NCI-H345 (cell line): ENCODE data around the gene OXCT2.
"Not testable (repeated sequence)": the region's sequence is repeated elsewhere in the genome, so short reads cannot be mapped to it uniquely, and the experiment has no call there.

ENCODE experiments used
- DNase-seq: peaks from one replicate; lab custom pipeline; 2025; lab: John Stamatoyannopoulos, UW

Gene OXCT2

DNA sequence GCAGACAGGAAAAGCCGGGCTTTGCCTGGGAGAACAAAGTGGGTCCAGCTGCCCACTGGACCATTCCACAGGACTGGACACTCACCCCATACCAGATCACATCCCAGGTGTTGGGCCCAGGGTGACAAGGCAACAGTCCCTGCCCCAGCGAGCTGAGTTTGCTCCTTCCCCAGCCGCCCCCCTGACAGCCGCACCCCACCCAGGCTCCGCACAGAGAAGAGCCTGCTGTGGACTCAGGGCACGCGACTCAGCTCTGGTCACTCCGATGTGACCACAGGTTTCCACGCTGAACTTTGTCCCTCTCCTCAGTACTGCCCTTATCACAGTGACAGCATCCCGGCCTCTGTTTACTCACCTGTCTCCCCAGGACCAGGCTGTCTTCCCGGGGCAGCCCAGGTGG is 16.3 kb upstream of the OXCT2 start:
- no peak for DNase-seq

DNA sequence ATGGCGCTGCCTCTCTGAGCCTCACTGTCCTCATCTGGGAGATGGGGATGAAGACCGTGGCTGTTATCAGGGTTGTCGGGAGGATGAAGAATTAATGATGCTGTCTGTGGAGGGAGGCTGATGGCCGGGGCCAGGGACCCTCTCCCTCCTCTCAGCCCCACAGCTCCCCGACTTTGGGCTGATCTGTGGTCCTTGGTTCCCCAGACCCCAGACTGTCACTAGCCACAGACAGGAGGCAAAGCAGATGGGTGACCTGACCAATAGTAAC is 15.9 kb upstream of the OXCT2 start:
- DNase-seq, result not testable (repeated sequence)

GRCh38 chr1:39786303-39787107 is 15.4 kb upstream of the OXCT2 start:
- DNase-seq, result not testable (repeated sequence)

DNA sequence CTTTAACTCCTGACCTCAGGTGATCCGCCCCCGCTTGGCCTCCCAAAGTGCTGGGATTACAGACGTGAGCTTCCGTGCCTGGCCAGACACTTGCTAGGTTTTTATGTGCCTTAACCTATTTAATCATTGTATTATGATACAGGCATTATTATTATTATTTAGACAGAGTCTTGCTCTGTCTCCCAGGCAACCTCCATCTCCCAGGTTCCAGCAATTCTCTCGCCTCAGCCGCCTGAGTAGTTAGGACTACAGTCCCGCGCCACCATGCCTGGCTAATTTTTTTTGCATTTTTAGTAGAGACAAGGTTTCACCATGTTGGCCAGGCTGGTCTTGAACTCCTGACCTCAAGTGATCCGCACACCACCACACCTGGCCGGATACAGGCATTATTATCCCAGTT is 11.5 kb upstream of the OXCT2 start:
- DNase-seq, result not testable (repeated sequence)

GRCh38 chr1:39782103-39782502 is 11.0 kb upstream of the OXCT2 start:
- DNase-seq, result no peak

DNA sequence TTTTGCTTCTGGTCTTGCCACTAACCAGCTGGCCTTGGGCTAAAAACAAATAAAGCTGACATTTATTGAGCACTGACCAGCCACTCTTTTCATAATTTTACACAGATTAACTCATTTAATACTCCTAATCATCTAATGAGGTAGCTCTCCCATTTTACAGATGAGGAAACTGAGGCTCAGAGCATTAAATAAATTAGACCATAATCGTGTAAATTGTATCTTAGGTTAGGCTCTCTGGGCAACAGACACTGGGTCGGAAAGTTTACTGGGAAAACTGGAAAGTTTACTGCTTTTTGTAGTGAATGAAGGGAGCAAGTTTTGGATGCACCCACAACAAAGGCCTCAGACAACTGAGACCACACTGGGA is 10.2 kb upstream of the OXCT2 start:
- DNase-seq, result no peak

DNA sequence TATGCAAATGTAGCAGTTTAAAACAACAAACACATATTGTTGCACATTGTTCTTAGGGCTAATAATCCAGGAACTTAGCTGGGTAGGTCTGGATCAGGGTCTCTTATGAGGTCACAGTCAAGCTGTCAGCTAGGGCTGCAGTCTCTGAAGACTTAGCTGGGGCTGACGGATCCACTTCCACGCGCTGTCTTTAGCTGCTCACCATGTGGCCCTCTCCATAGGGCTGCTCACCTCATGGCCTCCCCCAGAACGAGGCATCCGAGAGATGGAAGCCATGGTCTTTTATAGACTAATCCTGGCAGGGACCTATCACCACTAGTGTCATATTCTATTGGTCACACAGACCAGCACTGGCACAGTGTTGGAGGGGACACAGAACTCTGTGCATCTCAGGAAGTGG is 8.7 kb upstream of the OXCT2 start:
- DNase-seq, result no peak

- DNase-seq, result no peak
Measured at GRCh38 chr1:39779137-39779536, 8.0 kb upstream of the OXCT2 start.

DNA sequence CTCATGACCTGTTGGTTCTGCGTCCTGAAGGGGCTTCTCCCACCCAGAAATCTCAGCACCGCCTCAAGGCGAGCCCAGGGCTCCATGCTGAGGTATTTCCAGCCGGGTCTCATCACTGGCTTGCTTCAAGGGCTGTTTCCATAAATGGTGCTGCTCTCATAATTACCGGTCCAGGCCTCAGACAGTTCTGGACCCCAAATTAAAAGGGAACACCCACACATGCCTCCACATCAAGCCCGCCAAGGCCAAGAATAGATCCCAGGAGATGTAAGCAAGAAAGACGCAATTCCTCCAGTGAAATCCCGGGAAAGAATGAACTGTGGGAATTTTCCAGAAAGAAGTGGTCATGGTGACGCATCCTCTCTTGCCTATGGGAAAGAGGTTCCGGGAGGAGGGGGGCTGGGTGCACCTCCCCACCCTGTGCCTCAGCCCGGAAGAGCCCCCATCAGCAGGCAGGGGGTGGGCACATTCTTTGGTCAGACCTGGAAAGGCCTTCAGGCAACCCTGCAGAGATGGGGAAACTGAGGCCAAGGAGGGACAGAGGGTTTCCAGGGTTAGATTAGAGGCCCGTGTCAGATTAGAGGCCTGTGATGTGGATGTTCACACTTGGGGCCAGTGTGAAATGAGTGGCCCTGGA is 7.4 kb upstream of the OXCT2 start:
- DNase-seq, result not testable (repeated sequence)

- not testable (repeated sequence) for DNase-seq
Measured at GRCh38 chr1:39777896-39778295, 6.7 kb upstream of the OXCT2 start.

DNA sequence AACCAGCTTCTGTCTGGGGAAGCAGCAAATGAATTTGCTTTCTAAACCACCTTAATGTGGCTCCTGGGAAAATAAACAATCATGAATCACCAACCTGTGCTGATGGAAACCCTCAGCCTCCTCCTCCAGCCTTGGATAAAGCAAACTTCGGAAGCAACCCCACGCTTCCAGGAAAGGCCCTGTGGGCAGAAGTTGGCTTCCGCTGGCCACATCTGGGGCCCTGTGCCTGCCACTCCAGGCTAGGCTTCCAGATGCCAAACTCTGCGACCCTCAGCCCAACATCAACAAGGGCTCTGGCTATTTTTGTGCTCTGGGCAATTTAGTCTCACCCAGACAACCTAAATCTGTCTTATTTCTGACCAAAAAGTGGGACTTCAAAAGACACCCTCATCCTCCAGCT is 6.2 kb upstream of the OXCT2 start:
- no peak for DNase-seq

- no peak for DNase-seq
Measured at GRCh38 chr1:39776886-39777285, 5.7 kb upstream of the OXCT2 start.

DNA sequence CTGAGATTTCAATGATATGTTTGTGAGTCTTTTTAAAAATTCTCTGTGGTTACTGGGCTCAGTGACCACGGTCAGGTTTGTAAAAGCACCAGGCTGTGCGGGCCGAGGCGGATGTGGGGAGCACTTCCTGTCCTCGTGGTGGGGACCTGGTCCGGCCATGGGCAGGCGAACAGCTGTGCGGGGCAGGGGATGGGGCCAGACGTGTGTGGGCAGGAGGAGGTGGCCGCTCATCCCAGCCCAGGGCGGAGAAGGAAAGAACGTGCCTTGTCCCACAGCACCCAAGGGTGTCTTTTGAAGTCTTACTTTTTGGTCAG is 5.2 kb upstream of the OXCT2 start:
- DNase-seq, result no peak

- not testable (repeated sequence) for DNase-seq
Measured at GRCh38 chr1:39775676-39776399, 4.7 kb upstream of the OXCT2 start.

GRCh38 chr1:39775141-39775540 is 4.0 kb upstream of the OXCT2 start:
- not testable (repeated sequence) for DNase-seq

DNA sequence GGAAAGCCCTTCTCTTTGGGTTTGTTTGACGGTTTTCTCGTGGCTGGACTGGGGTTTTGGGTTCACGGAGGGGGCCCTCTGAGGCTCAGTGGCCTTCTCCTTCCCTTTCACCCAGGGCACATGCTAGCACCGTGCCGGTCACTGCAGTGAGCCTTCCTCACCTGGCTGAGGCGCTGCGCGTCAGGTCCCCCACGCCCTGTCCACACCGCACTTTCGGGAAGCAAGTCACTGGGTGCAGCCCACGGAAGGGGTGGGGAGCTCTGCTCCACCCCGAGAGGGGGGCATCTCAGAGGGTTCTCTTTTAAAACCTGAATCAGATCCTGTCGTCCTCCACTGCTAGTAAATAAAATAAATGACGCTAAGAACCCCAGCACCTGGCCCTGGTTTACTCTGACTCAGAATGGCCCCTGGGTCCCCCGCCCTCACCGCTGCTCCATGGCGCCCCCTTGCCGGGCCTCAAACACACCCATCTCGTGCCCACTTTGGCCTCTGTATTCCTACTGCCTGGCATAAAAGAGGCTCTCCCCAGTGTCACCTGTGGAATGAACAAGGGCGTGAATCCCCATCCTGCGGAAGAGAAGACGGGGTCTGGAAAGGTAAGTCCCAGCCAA is 2.3 kb upstream of the OXCT2 start:
- not testable (repeated sequence) for DNase-seq

DNA sequence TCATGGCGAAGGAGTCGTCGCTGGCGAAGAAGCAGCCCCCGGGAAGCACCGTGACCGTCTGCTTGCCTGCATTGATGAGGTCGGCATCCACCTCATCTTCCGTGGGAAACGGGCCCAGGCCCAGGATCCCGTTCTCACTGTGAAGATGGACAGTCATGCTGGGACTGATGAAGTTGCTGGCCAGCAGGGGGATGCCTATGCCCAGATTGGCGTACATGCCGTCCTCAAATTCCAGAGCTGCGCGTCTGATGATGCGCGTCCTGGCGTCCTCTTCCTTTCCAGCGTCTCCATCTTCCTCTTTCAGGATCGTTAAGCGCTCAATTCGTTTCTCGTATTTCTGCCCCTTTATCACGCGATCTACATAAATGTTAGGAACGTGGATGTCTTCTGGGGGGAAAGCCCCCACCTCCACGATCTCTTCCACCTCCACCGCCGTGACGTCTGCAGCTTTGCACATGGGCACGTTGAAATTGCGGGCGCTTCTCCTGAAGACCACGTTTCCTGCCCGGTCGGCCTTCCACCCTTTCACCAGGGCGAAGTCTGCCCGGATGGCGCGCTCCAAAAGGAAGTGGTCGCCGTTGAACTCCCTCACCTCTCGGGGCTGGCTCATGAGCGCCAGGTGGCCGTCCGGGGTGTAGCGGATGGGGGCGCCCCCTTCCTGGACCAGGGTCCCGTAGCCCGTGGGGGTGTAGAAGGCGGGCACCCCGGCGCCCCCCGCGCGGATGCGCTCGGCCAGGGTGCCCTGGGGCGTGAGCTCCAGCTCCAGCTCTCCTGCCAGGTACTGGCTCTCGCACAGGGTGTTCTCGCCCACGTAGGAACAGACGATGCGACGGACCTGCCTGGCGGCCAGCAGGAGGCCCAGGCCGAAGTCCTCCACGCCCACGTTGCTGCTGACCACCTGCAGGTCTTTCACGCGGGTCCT is 787 bp downstream of the OXCT2 start:
- DNase-seq, result not testable (repeated sequence)

- DNase-seq, result not testable (repeated sequence)
Measured at GRCh38 chr1:39769502-39769901, 1.6 kb downstream of the OXCT2 start.

GRCh38 chr1:39766466-39766865 is 4.7 kb downstream of the OXCT2 start:
- DNase-seq, result not testable (repeated sequence)

- not testable (repeated sequence) for DNase-seq
Measured at GRCh38 chr1:39764512-39764911, 6.6 kb downstream of the OXCT2 start.

DNA sequence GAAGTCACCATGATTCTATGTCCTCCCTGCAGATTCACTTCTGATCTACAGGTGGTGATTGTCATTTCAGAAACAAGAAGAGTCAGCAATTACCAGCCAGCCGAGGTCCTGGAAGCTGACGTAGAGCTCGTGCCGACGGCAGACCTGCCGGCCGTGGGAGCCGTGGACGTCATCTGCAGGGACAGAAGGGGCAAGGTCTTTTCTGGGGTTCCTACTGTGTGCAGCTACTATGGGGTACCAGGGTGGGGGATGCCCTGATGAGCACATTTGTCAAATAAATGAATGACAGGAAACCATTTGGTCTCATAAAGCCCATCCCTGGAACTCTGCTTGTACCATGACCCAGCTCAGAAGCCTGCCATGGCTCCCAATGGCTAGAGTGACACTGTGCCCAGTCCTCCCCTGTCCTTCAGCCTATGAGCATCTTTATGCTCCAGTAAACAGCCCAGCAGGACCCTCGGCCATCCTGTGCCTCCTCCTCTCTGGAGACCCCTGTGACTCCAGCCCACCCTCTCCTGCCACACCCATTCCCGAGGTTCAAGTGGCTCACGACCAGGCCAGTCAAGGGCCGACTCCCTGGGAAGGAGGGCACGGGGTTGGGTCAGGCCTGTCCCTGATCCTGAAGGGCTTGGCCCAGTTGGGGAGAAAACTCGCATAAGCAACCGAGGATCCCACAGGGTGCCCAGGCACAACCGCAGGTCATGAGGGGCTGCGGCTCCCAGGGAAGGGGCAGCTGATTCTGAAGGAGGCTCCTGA is 7.4 kb downstream of the OXCT2 start:
- not testable (repeated sequence) for DNase-seq
